IMR-90 (cell line): ENCODE data around the gene MAP3K5. TPM values are rescaled to one million over a fixed set of nuclear protein-coding genes. Genes with fewer than 3 reads are reported as not detected.

Experiments used
- ATAC-seq: fragments of 200-7000 bp; cut with Tn5 transposase; 2 replicates; pipeline ENCODE4 v1.9.1; 2020; ENCODE audit warnings: low read depth, mild to moderate bottlenecking, moderate library complexity
- BruUV-seq: library from RNA; stranded (reverse); fragments of 400-500 nt; replicated peaks from 2 replicates; lab custom pipeline; 2021; lab: Mats Ljungman, UMichigan
- CTCF ChIA-PET: fragments of 300-600 bp; formaldehyde crosslinking; extraction: SDS; loops from one replicate; lab custom pipeline; 2021; ENCODE audit warnings: antibody characterized with exemption; lab: Yijun Ruan, JAX
- POLR2A ChIA-PET: fragments of 300-600 bp; sonication (Branson Sonifier 250); formaldehyde crosslinking; loops from one replicate; lab custom pipeline; 2022; ENCODE audit warnings: antibody characterized with exemption; ENCODE audit not compliant: unreplicated experiment; lab: Charles Lee
- DNase-seq: peaks from one replicate; pipeline ENCODE4 v3.0.0; 2013
- H2AFZ ChIP-seq: replicated peaks from 2 replicates; pipeline ENCODE3; 2013; ENCODE audit warnings: low read length, mild to moderate bottlenecking; ENCODE audit not compliant: poor library complexity
- H2AK5ac ChIP-seq: 2 replicates; pipeline ENCODE4 v1.6.1; 2013; ENCODE audit warnings: low read depth, low read length, inconsistent platforms
- H2AK9ac ChIP-seq: replicated peaks from 2 replicates; pipeline ENCODE3; 2013; ENCODE audit warnings: mild to moderate bottlenecking, low read depth, low read length, moderate library complexity; ENCODE audit not compliant: poor library complexity
- H2BK120ac ChIP-seq: 2 replicates; pipeline ENCODE4 v1.6.1; 2013; ENCODE audit warnings: low read depth, low read length, inconsistent platforms
- H2BK15ac ChIP-seq: 3 replicates; pipeline ENCODE4 v1.6.1; 2013; ENCODE audit warnings: low read depth, low read length, inconsistent platforms
- H2BK20ac ChIP-seq: 2 replicates; pipeline ENCODE4 v1.6.1; 2013; ENCODE audit warnings: low read depth, mild to moderate bottlenecking, inconsistent platforms, low read length, moderate library complexity
- H2BK5ac ChIP-seq: 2 replicates; pipeline ENCODE4 v1.6.1; 2013; ENCODE audit warnings: mild to moderate bottlenecking, low read depth, low read length, inconsistent platforms; ENCODE audit not compliant: poor library complexity, severe bottlenecking
- H3K14ac ChIP-seq: replicated peaks from 2 replicates; pipeline ENCODE4 v1.6.1; 2013; ENCODE audit warnings: low read depth, low read length, inconsistent platforms
- H3K18ac ChIP-seq: 2 replicates; pipeline ENCODE4 v1.6.1; 2013; ENCODE audit warnings: low read depth, low read length, control low read depth
- H3K23ac ChIP-seq: 2 replicates; pipeline ENCODE4 v1.6.1; 2013; ENCODE audit warnings: low read depth, low read length, inconsistent platforms
- H3K27ac ChIP-seq: 2 replicates; pipeline ENCODE4 v1.5.1; 2013; ENCODE audit warnings: mild to moderate bottlenecking, control low read depth, low read length; ENCODE audit not compliant: insufficient read depth
- H3K27me3 ChIP-seq: 2 replicates; pipeline ENCODE4 v1.6.1; 2013; ENCODE audit warnings: low read length; ENCODE audit not compliant: control insufficient read depth, insufficient read depth
- H3K36me3 ChIP-seq: 2 replicates; pipeline ENCODE4 v1.6.1; 2013; ENCODE audit warnings: low read length, mixed read lengths; ENCODE audit not compliant: control insufficient read depth, insufficient read depth
- H3K4ac ChIP-seq: 2 replicates; pipeline ENCODE4 v1.6.1; 2013; ENCODE audit warnings: low read depth, low read length, inconsistent platforms
- H3K4me1 ChIP-seq: 2 replicates; pipeline ENCODE4 v1.6.1; 2013; ENCODE audit warnings: low read length, mixed read lengths; ENCODE audit not compliant: control insufficient read depth, insufficient read depth
- H3K4me2 ChIP-seq: 2 replicates; pipeline ENCODE4 v1.6.1; 2013; ENCODE audit warnings: low read depth, mild to moderate bottlenecking, control low read depth, low read length, moderate library complexity
- H3K4me3 ChIP-seq: 2 replicates; pipeline ENCODE4 v1.5.1; 2013; ENCODE audit warnings: low read depth, mild to moderate bottlenecking, control low read depth, low read length, moderate library complexity; ENCODE audit not compliant: insufficient read depth
- H3K56ac ChIP-seq: 2 replicates; pipeline ENCODE4 v1.6.1; 2013; ENCODE audit warnings: low read length, inconsistent platforms; ENCODE audit not compliant: insufficient read depth; ENCODE audit errors: extremely low read depth
- H3K79me1 ChIP-seq, 2 experiments: 2 replicates each; pipeline ENCODE4 v1.6.1; 2013; ENCODE audit warnings: low read length in 2 of 2, inconsistent platforms in 1 of 2, low read depth in 1 of 2
- H3K9ac ChIP-seq: 2 replicates; pipeline ENCODE4 v1.6.1; 2013; ENCODE audit warnings: low read depth, low read length, control low read depth
- H3K9me1 ChIP-seq: 2 replicates; pipeline ENCODE4 v1.6.1; 2013; ENCODE audit warnings: low read length, inconsistent platforms; ENCODE audit not compliant: insufficient read depth
- H3K9me3 ChIP-seq: 2 replicates; pipeline ENCODE4 v1.6.1; 2013; ENCODE audit warnings: low read length; ENCODE audit not compliant: control insufficient read depth, insufficient read depth
- H4K20me1 ChIP-seq: 2 replicates; pipeline ENCODE4 v1.6.1; 2013; ENCODE audit warnings: low read length, inconsistent platforms; ENCODE audit not compliant: insufficient read depth
- H4K5ac ChIP-seq: 2 replicates; pipeline ENCODE4 v1.6.1; 2013; ENCODE audit warnings: mild to moderate bottlenecking, low read depth, low read length, control low read depth
- H4K8ac ChIP-seq, 2 experiments: 2 replicates each; pipeline ENCODE4 v1.6.1; 2013; ENCODE audit warnings: low read depth in 2 of 2, low read length in 2 of 2, control low read depth in 1 of 2, inconsistent platforms in 1 of 2
- H4K91ac ChIP-seq: 2 replicates; pipeline ENCODE4 v1.6.1; 2013; ENCODE audit warnings: low read depth, low read length, inconsistent platforms; ENCODE audit not compliant: insufficient read depth
- BHLHE40 ChIP-seq: fragments of 150-350 bp; IDR thresholded peaks from 2 replicates; pipeline ENCODE4 v1.6.1; 2016; ENCODE audit warnings: mild to moderate bottlenecking, low read depth, low read length
- CHD1 ChIP-seq: IDR thresholded peaks from 2 replicates; pipeline ENCODE4 v1.6.1; 2012; ENCODE audit warnings: low read depth, low read length, improper control_type of control experiment
- ELK1 ChIP-seq: fragments of 150-350 bp; IDR thresholded peaks from 2 replicates; pipeline ENCODE4 v1.6.1; 2016; ENCODE audit warnings: low read depth, mild to moderate bottlenecking, low read length, moderate library complexity, borderline replicate concordance
- FOS ChIP-seq: fragments of 150-350 bp; IDR thresholded peaks from 2 replicates; pipeline ENCODE4 v1.6.1; 2016; ENCODE audit warnings: low read depth, low read length
- MXI1 ChIP-seq: IDR thresholded peaks from 2 replicates; pipeline ENCODE4 v1.6.1; 2012; ENCODE audit warnings: low read depth, mild to moderate bottlenecking, low read length, moderate library complexity, borderline replicate concordance
- POLR2A ChIP-seq: IDR thresholded peaks from 2 replicates; pipeline ENCODE4 v1.6.1; 2012; ENCODE audit warnings: mild to moderate bottlenecking, low read depth, low read length
- RAD21 ChIP-seq: IDR thresholded peaks from 2 replicates; pipeline ENCODE4 v1.6.1; 2012; ENCODE audit warnings: low read length, improper control_type of control experiment
- RCOR1 ChIP-seq: IDR thresholded peaks from 2 replicates; pipeline ENCODE4 v1.6.1; 2012; ENCODE audit warnings: mild to moderate bottlenecking, low read length, improper control_type of control experiment; ENCODE audit not compliant: insufficient replicate concordance
- USF2 ChIP-seq: fragments of 150-350 bp; IDR thresholded peaks from 2 replicates; pipeline ENCODE4 v1.6.1; 2017; ENCODE audit warnings: mild to moderate bottlenecking, antibody characterized with exemption, low read length, low read depth
- WGBS, 2 experiments: methylation state at CpG; one replicate each; pipeline versions ENCODE4 v1.1.5 to v1.1.7; 2013; ENCODE audit warnings: missing lambda C conversion rate in 2 of 2; ENCODE audit not compliant: insufficient read length in 1 of 2; ENCODE audit errors: extremely low coverage in 2 of 2; 5-methylcytosine and 5-hydroxymethylcytosine counted together
- dilution Hi-C: fragments of 300-500 bp; cut with HindIII; formaldehyde crosslinking; loops from one replicate; pipeline ENCODE4 v1.14.3; 2018; ENCODE audit warnings: low sequenced_read_pairs; ENCODE audit not compliant: unreplicated experiment
- in situ Hi-C: fragments of 300-500 bp; cut with MboI; formaldehyde crosslinking; loops from 3 replicates; pipeline ENCODE4 v1.14.3; 2019; ENCODE audit warnings: low sequenced_read_pairs, inconsistent platforms, mixed read lengths
- intact Hi-C: fragments of 100-400 bp; cut with micrococcal nuclease; formaldehyde crosslinking; loops from 2 replicates; pipeline ENCODE4 v1.10.0; 2022
- polyA plus RNA-seq, 3 experiments: library from polyadenylated mRNA; depleted of rRNA; stranded (reverse); fragments of >200 nt; gene quantifications; 2 replicates each; pipeline ENCODE4 v1.2.3, GENCODE V29; 2012; ENCODE audit warnings: low replicate concordance in 1 of 3
- total RNA-seq: library from RNA; depleted of rRNA; stranded (reverse); fragments of >200 nt; gene quantifications from 2 replicates; pipeline ENCODE4 v1.2.3, GENCODE V29; 2012

The MAP3K5 gene
- total and polyA plus RNA-seq, 2 of the 4 experiments (the other 2 are of a cell fraction): 5.4 to 17.6 TPM

- Histone ChIP-seq H4K91ac (no peak overlapping the region), H4K8ac (no peak overlapping the region), H2AFZ (no peak overlapping the region), H3K27me3 (peaks cover 39% of the 10 kb centered on the region), H3K4me3 (no peak overlapping the region), H3K79me1 (no peaks in the 10 kb centered on the region), H3K36me3 (no peaks in the 10 kb centered on the region), H3K18ac (no peak overlapping the region), H2BK20ac (no peak overlapping the region), H3K4me2 (no peak overlapping the region), H4K5ac (no peak overlapping the region), H3K4ac (no peak overlapping the region), H2AK5ac (no peak overlapping the region), H3K27ac (no peak overlapping the region), H3K9me3 (no peaks in the 10 kb centered on the region), H3K9me1 (no peaks in the 10 kb centered on the region), H4K20me1 (no peaks in the 10 kb centered on the region), H3K23ac (no peak overlapping the region), H2BK5ac (no peak overlapping the region), H2AK9ac (no peak overlapping the region), H3K4me1 (peaks cover 3% of the 10 kb centered on the region; the same call in 1 of the 2 replicates), H3K14ac (no peak overlapping the region), H2BK15ac (no peak overlapping the region), H2BK120ac (no peak overlapping the region), H3K56ac (no peak overlapping the region), H3K9ac (no peak overlapping the region)
- TF ChIP-seq CHD1 (no peak), USF2 (no peak), ELK1 (no peak), POLR2A (no peak), RCOR1 (no peak), BHLHE40 (no peak), RAD21 (no peak), MXI1 (no peak), FOS (no peak)
- in situ Hi-C loops (loop anchor here (25.0 kb wide), 1 partner anchor 1084 kb away; no protein-coding TSS in a partner anchor), dilution Hi-C loops (no loop called here), intact Hi-C loops (loop anchor here (5.0 to 10.0 kb wide), 4 partner anchors 192 to 1094 kb away; partner anchors contain the start of gene MTFR2)
- DNase-seq (no peak), ATAC-seq (no peak)
- WGBS, 2 experiments: no CpG with 5 or more reads among the region's 1 CpG
- no TSS peak for BruUV-seq
- ChIA-PET CTCF (interaction anchor here (0.5 kb wide), 2 partner anchors 296 to 868 kb away, joined by 3 read pairs; no protein-coding TSS in a partner anchor), POLR2A (no interaction called here)
These were observed 245.9 kb downstream of the MAP3K5 start for GRCh38 chr6:136546331-136546730.
